Left lung (tissue), 10 donors: ENCODE measurements around the gene PRTFDC1. TPM values are rescaled to one million over a fixed set of nuclear protein-coding genes. Genes with fewer than 3 reads are reported as not detected.
"Not testable (repeated sequence)": the region's sequence is repeated elsewhere in the genome, so short reads cannot be mapped to it uniquely, and the experiment has no call there.

ENCODE experiments used
- ATAC-seq: fragments of 200-7000 bp; cut with Tn5 transposase; one replicate; pipeline ENCODE4 v1.9.1; 2020; ENCODE audit warnings: moderate library complexity
- DNase-seq, 4 donors: peaks; one replicate each; pipeline ENCODE4 v3.0.0-alpha.2; 2013 to 2020
- H3K27ac ChIP-seq, 2 donors: fragments of 200-600 bp; sonication (generic) in 1 of 2; one replicate each; pipeline versions ENCODE4 v1.5.0 to v1.8.0; 2020 to 2021
- H3K27me3 ChIP-seq, 2 donors: fragments of 200-600 bp; sonication (generic) in 1 of 2; one replicate each; pipeline versions ENCODE4 v1.5.0 to v1.8.0; 2020 to 2021
- H3K36me3 ChIP-seq, 2 donors: fragments of 200-600 bp; sonication (generic) in 1 of 2; one replicate each; pipeline versions ENCODE4 v1.5.0 to v1.8.0; 2020 to 2021
- H3K4me1 ChIP-seq, 2 donors: fragments of 200-600 bp; one replicate each; pipeline ENCODE4 v1.8.0; 2021
- H3K4me3 ChIP-seq, 2 donors: fragments of 200-600 bp; sonication (generic) in 1 of 2; one replicate each; pipeline versions ENCODE4 v1.5.0 to v1.8.0; 2020 to 2021; ENCODE audit warnings: mild to moderate bottlenecking in 1 of 2
- H3K9me3 ChIP-seq, 2 donors: fragments of 200-600 bp; sonication (generic) in 1 of 2; one replicate each; pipeline versions ENCODE4 v1.5.0 to v1.8.0; 2020 to 2021
- intact Hi-C, 2 donors: fragments of 100-400 bp; cut with DNase I; formaldehyde crosslinking; loops; one replicate each; pipeline versions ENCODE4 v1.11.2 to v1.14.2; 2022
- polyA plus RNA-seq, 6 donors: library from polyadenylated mRNA; unstranded; fragments of 120-200 nt; gene quantifications; one replicate each; pipeline ENCODE4 v1.2.1, GENCODE V29; 2013; ENCODE audit not compliant: insufficient read length in 6 of 6
- total RNA-seq, 2 donors: library from RNA; stranded (reverse); fragmentation: NEBNext Ultra II Directional; extraction: Animal tissue kit (Norgen Biotek cat#: 25700); gene quantifications; one replicate each; pipeline ENCODE4 v1.2.1, GENCODE V29; 2021
- TF ChIP-seq, protein P1 (sequence below), 2 donors: fragments of 200-600 bp; sonication (generic) in 1 of 2; IDR thresholded peaks; one replicate each; pipeline versions ENCODE4 v1.5.0 to v1.8.0; 2021; ENCODE audit warnings: antibody characterized with exemption in 2 of 2
- donor health status: DM: no; HTN: yes; CAD: no.
- donor health status: DM: no; HTN: no; CAD: no.

The PRTFDC1 gene
- total and polyA plus RNA-seq, 8 donors, result 5.2 to 69.7 (median 49.5) TPM

DNA sequence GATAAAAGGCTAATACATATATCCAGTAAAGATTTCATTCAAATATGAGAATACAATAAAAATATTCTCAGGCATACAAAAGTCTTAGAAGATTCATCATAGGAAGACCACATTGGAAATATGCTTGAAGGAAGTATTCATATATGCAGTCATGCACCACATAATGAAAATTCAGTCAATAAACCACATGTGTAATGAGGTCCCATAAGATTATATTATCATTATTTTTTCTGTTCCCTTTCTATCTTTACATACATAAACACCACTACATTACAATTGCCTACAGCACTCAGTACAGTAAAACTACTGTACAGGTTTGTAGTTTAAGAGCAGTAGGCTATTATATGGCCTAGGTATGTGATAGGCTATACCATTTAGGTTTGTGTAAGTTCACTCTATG lies 111.6 kb downstream of the PRTFDC1 start:
- TF ChIP-seq, protein P1, sequence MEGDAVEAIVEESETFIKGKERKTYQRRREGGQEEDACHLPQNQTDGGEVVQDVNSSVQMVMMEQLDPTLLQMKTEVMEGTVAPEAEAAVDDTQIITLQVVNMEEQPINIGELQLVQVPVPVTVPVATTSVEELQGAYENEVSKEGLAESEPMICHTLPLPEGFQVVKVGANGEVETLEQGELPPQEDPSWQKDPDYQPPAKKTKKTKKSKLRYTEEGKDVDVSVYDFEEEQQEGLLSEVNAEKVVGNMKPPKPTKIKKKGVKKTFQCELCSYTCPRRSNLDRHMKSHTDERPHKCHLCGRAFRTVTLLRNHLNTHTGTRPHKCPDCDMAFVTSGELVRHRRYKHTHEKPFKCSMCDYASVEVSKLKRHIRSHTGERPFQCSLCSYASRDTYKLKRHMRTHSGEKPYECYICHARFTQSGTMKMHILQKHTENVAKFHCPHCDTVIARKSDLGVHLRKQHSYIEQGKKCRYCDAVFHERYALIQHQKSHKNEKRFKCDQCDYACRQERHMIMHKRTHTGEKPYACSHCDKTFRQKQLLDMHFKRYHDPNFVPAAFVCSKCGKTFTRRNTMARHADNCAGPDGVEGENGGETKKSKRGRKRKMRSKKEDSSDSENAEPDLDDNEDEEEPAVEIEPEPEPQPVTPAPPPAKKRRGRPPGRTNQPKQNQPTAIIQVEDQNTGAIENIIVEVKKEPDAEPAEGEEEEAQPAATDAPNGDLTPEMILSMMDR (IDR thresholded peaks at IDR 0.05), result no peak
- no peaks in the 10 kb centered on the region for H3K27me3 ChIP-seq
- no peak overlapping the region for H3K27ac ChIP-seq
- H3K9me3 ChIP-seq, result no peaks in the 10 kb centered on the region
- ATAC-seq (no peak), DNase-seq (no peak)
- no peak overlapping the region for H3K4me3 ChIP-seq
- no peaks in the 10 kb centered on the region for H3K4me1 ChIP-seq
- no peaks in the 10 kb centered on the region for H3K36me3 ChIP-seq
- intact Hi-C loops, result no loop called here

DNA sequence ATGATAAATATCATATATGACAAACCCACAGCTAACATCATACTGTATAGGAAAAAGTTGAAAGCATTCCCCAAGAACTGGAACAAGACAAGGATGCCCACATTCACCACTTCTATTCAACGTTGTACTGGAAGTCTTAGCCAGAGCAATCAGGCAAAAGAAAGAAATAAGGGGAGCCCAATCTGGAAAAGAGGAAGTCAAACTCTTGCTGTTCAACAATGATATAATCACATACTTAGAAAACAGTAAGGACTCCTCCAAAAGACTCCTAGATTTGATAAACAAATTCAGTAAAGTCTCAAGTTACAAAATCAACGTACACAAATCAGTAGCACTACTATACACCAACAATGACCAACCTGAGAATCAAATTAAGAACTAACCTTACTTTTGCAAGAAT lies 114.6 kb downstream of the PRTFDC1 start:
- ATAC-seq, H3K4me1 ChIP-seq, DNase-seq, H3K27me3 ChIP-seq, H3K27ac ChIP-seq, H3K9me3 ChIP-seq, H3K4me3 ChIP-seq, H3K36me3 ChIP-seq, intact Hi-C loops: not testable (repeated sequence)

DNA sequence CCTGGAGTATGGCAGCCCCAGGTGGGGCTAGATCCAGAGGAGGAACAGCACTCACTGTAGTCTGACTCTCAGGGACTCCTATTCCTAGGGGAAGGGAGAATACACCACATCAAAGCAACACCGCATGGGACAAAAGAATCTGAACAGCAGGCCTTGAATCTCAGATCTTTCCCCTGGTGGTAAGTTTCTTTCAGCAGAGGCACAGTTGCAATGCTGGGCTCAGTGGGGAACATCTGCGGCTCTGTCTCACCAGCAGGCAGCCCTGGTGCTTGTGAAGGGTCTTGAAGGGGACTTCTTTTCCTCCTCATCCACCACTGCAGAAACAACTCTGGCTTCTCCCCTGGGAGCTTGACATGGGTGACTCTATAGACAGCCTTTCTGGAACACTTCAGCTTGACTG lies 117.5 kb downstream of the PRTFDC1 start:
- DNase-seq (no peak), ATAC-seq (no peak)
- Histone ChIP-seq H3K27ac (no peak overlapping the region), H3K36me3 (no peaks in the 10 kb centered on the region), H3K9me3 (no peaks in the 10 kb centered on the region), H3K4me1 (no peaks in the 10 kb centered on the region), H3K4me3 (no peak overlapping the region), H3K27me3 (no peaks in the 10 kb centered on the region)
- TF ChIP-seq, protein P1 (IDR thresholded peaks at IDR 0.05), result no peak
- intact Hi-C loops, result no loop called here

DNA sequence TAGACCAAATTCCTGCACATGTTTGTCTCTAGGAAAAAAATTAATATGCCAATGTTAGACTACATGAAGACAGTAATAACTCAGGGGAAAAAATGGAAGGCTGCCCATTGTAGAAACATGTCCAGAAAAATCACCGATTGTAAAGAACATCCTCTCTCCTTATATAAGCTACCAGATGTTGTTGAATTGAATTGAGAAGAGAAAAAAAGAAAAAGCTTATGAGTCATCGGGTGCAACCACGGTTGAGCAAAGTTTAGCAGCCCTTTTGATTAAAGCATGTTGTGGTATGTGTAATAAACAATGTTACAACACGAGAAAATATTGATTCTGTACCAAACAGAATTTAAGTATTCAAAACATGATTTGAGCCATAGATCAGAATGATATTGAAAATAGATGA lies 126.4 kb downstream of the PRTFDC1 start:
- H3K27me3 ChIP-seq, result no peaks in the 10 kb centered on the region
- no peaks in the 10 kb centered on the region for H3K4me1 ChIP-seq
- intact Hi-C loops, result no loop called here
- no peak overlapping the region for H3K4me3 ChIP-seq
- TF ChIP-seq, protein P1 (IDR thresholded peaks at IDR 0.05), result no peak
- no peak overlapping the region for H3K27ac ChIP-seq
- ATAC-seq, result peak; percentile 31
- H3K36me3 ChIP-seq, result no peaks in the 10 kb centered on the region
- H3K9me3 ChIP-seq, result no peaks in the 10 kb centered on the region
- DNase-seq, result no peak

DNA sequence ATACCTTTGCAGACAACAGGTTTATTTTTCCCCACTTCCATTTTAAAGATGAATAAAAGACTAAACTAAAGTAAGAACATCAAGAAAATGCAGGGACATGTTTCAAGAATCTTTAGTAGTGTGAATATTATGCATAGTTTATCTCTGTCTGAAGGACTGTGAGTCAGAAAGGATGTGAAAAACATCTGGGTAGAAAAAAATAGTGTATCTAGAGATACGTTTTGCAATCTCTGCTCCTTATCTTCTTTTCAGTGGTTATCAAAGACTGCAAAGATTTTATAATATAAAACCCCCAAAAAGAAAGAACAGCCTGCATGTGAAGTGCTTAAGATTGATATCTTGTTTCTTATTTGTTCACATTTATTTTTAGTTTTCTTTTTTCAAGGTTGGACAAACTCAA lies 126.9 kb downstream of the PRTFDC1 start:
- H3K36me3 ChIP-seq, result no peaks in the 10 kb centered on the region
- ATAC-seq, result no peak
- H3K9me3 ChIP-seq, result no peaks in the 10 kb centered on the region
- TF ChIP-seq, protein P1 (IDR thresholded peaks at IDR 0.05), result no peak
- no peak overlapping the region for H3K4me3 ChIP-seq
- no peaks in the 10 kb centered on the region for H3K4me1 ChIP-seq
- intact Hi-C loops, result no loop called here
- no peak overlapping the region for H3K27ac ChIP-seq
- H3K27me3 ChIP-seq, result no peaks in the 10 kb centered on the region
- DNase-seq, result no peak

DNA sequence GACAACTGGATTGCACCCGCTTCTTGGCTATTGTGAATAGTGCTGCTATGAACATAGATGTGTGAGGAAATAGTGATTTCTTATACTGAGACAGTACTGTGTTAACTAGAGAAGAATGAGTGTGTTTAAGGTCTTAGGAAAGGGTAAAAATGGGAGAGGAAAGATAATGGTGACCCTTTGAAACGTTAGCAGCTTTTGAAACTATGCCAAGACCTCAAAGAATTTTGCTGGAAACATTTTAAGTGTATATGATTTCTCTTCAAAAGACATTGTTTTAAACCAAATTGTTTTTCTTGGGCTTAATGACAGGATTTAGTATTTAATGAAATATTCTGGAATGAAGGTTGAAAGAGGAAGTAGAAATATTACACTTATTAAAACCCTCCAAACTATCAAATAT lies 127.9 kb downstream of the PRTFDC1 start:
- Histone ChIP-seq H3K27ac (no peak overlapping the region), H3K4me3 (no peak overlapping the region), H3K4me1 (no peaks in the 10 kb centered on the region), H3K27me3 (no peaks in the 10 kb centered on the region), H3K9me3 (no peaks in the 10 kb centered on the region), H3K36me3 (no peaks in the 10 kb centered on the region)
- DNase-seq (no peak), ATAC-seq (no peak)
- intact Hi-C loops, result no loop called here
- TF ChIP-seq, protein P1 (IDR thresholded peaks at IDR 0.05), result no peak
